Breast epithelium (tissue), 3 donors: ENCODE measurements around the gene STXBP5L.
"Not testable (repeated sequence)": the region's sequence is repeated elsewhere in the genome, so short reads cannot be mapped to it uniquely, and the experiment has no call there.

Source experiments
- POLR2A ChIP-seq: fragments of 450-650 bp; IDR thresholded peaks from one replicate; pipeline ENCODE4 v1.6.1; 2016; ENCODE audit warnings: antibody characterized with exemption, mild to moderate bottlenecking, moderate library complexity
- POLR2AphosphoS5 ChIP-seq, 3 donors: sonication (generic); formaldehyde crosslinking; IDR thresholded peaks; one replicate each; pipeline ENCODE4 v1.6.1; 2017; ENCODE audit warnings: antibody characterized with exemption in 3 of 3
- TF ChIP-seq, protein P1 (sequence below), 3 donors: fragments of 450-650 bp; IDR thresholded peaks; one replicate each; pipeline ENCODE4 v1.5.1; 2016 to 2017; ENCODE audit warnings: antibody characterized with exemption in 3 of 3, mild to moderate bottlenecking in 3 of 3, moderate library complexity in 3 of 3

DNA sequence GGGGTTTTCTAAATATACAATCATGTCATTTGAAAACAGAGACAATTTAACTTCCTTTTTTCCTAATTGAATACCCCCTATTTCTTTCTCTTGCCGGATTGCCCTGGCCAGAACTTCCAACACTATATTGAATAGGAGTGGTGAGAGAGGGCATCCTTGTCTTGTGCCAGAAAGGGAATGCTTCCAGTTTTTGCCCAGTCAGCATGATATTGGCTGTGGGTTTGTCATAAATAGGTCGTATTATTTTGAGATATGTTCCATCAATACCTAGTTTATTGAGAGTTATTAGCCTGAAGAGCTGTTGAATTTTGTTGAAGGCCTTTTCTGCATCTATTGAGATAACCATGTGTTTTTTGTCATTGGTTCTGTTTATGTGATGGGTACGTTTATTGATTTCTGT, 480.3 kb downstream of the STXBP5L start:
- TF ChIP-seq, protein P1, sequence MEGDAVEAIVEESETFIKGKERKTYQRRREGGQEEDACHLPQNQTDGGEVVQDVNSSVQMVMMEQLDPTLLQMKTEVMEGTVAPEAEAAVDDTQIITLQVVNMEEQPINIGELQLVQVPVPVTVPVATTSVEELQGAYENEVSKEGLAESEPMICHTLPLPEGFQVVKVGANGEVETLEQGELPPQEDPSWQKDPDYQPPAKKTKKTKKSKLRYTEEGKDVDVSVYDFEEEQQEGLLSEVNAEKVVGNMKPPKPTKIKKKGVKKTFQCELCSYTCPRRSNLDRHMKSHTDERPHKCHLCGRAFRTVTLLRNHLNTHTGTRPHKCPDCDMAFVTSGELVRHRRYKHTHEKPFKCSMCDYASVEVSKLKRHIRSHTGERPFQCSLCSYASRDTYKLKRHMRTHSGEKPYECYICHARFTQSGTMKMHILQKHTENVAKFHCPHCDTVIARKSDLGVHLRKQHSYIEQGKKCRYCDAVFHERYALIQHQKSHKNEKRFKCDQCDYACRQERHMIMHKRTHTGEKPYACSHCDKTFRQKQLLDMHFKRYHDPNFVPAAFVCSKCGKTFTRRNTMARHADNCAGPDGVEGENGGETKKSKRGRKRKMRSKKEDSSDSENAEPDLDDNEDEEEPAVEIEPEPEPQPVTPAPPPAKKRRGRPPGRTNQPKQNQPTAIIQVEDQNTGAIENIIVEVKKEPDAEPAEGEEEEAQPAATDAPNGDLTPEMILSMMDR (IDR thresholded peaks at IDR 0.05) = not testable (repeated sequence)
- TF ChIP-seq POLR2AphosphoS5 (IDR thresholded peaks at IDR 0.05); POLR2A: not testable (repeated sequence)
